MCF 10A (cell line): ENCODE measurements around the gene ADIPOR1. TPM values are rescaled to one million over a fixed set of nuclear protein-coding genes. Genes with fewer than 3 reads are reported as not detected.

Source experiments
- BruUV-seq: library from RNA; stranded (reverse); fragments of 400-500 nt; replicated peaks from 2 replicates; lab custom pipeline; 2021; lab: Mats Ljungman, UMichigan
- CTCF ChIA-PET: fragments of 300-600 bp; sonication (Branson Sonifier 250); formaldehyde crosslinking; extraction: SDS; loops from one replicate; lab custom pipeline; 2021; ENCODE audit warnings: antibody characterized with exemption, inconsistent platforms; lab: Yijun Ruan, JAX
- POLR2A ChIA-PET: fragments of 300-600, 350-650 bp; sonication (Branson Sonifier 250); formaldehyde crosslinking; extraction: SDS; loops from one replicate; lab custom pipeline; 2020; ENCODE audit warnings: antibody characterized with exemption, inconsistent platforms; lab: Yijun Ruan, JAX
- DNase-seq: peaks from one replicate; pipeline ENCODE4 v3.0.0-alpha.2; 2018; ENCODE audit not compliant: unreplicated experiment
- H3K27ac Mint-ChIP-seq: one replicate; pipeline ENCODE4 v1.8.0; 2022; ENCODE audit warnings: mild to moderate bottlenecking, low read depth, mixed read lengths; ENCODE audit not compliant: unreplicated experiment
- H3K27me3 Mint-ChIP-seq: one replicate; pipeline ENCODE4 v1.8.0; 2022; ENCODE audit warnings: mixed read lengths; ENCODE audit not compliant: insufficient read depth, unreplicated experiment
- H3K36me3 Mint-ChIP-seq: one replicate; pipeline ENCODE4 v1.8.0; 2022; ENCODE audit warnings: mild to moderate bottlenecking, moderate library complexity, mixed read lengths; ENCODE audit not compliant: insufficient read depth, unreplicated experiment
- H3K4me1 Mint-ChIP-seq: one replicate; pipeline ENCODE4 v1.8.0; 2022; ENCODE audit warnings: mixed read lengths; ENCODE audit not compliant: insufficient read depth, unreplicated experiment
- H3K4me3 Mint-ChIP-seq: one replicate; pipeline ENCODE4 v1.8.0; 2022; ENCODE audit warnings: mild to moderate bottlenecking, moderate library complexity, mixed read lengths; ENCODE audit not compliant: unreplicated experiment
- H3K9me3 Mint-ChIP-seq: one replicate; pipeline ENCODE4 v1.8.0; 2022; ENCODE audit warnings: mixed read lengths; ENCODE audit not compliant: unreplicated experiment
- intact Hi-C: fragments of 100-400 bp; cut with micrococcal nuclease; formaldehyde crosslinking; loops from 2 replicates; pipeline ENCODE4 v1.14.1; 2022
- total RNA-seq: library from RNA; stranded (reverse); gene quantifications from 2 replicates; pipeline ENCODE4 v1.2.3, GENCODE V29; 2022
- TF ChIP-seq, protein P1 (sequence below): fragments of 200-600 bp; IDR thresholded peaks from one replicate; pipeline ENCODE4 v1.8.0; 2022; ENCODE audit warnings: antibody characterized with exemption, mild to moderate bottlenecking; ENCODE audit not compliant: unreplicated experiment

ADIPOR1 gene
- total RNA-seq, 1 experiment from 2014 or later = 157 TPM

DNA sequence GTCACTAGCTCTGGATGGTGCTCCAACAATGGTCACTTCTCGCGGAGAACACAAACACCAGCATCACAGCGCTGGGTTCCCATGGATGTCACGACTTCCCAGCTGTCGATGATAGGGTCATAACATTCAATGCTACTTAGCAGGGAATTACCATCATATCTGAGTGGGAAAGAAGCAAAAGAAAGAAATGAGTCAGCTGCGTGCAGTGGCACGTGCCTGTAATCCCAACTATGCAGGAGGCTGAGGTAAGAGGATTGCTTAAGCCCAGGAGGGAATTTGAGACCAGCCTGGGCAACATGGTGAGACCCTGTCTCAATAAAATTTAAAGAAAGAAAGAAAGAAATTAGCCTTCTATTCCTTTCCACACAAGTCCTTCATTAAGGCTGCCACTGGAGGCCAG is 65.6 kb downstream of the ADIPOR1 start:
- TF ChIP-seq, protein P1, sequence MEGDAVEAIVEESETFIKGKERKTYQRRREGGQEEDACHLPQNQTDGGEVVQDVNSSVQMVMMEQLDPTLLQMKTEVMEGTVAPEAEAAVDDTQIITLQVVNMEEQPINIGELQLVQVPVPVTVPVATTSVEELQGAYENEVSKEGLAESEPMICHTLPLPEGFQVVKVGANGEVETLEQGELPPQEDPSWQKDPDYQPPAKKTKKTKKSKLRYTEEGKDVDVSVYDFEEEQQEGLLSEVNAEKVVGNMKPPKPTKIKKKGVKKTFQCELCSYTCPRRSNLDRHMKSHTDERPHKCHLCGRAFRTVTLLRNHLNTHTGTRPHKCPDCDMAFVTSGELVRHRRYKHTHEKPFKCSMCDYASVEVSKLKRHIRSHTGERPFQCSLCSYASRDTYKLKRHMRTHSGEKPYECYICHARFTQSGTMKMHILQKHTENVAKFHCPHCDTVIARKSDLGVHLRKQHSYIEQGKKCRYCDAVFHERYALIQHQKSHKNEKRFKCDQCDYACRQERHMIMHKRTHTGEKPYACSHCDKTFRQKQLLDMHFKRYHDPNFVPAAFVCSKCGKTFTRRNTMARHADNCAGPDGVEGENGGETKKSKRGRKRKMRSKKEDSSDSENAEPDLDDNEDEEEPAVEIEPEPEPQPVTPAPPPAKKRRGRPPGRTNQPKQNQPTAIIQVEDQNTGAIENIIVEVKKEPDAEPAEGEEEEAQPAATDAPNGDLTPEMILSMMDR = no peak
- no peaks in the 10 kb centered on the region for H3K9me3 Mint-ChIP-seq
- DNase-seq = peak; percentile 14
- peaks cover 7% of the 10 kb centered on the region for H3K4me1 Mint-ChIP-seq
- no peak overlapping the region for H3K27ac Mint-ChIP-seq
- no TSS peak for BruUV-seq
- no peaks in the 10 kb centered on the region for H3K27me3 Mint-ChIP-seq
- ChIA-PET CTCF (interaction anchor here (0.8 kb wide), 1 partner anchor 135 kb away, joined by 3 read pairs; no protein-coding TSS in a partner anchor), POLR2A (interaction anchor here (0.6 kb wide), 1 partner anchor 12 kb away, joined by 3 read pairs; no protein-coding TSS in a partner anchor)
- peaks cover 77% of the 10 kb centered on the region for H3K36me3 Mint-ChIP-seq
- intact Hi-C loops = no loop called here
- H3K4me3 Mint-ChIP-seq = no peak overlapping the region

Other genes with a start within 250 kb of the ADIPOR1 start
- not detected in 2 replicates for gene SYT2, start 247.9 kb downstream of the ADIPOR1 start, total RNA-seq
- gene KDM5B, start 149.9 kb downstream of the ADIPOR1 start, total RNA-seq = 180 and 203 TPM in 2 replicates
- gene PCAT6, start 147.4 kb downstream of the ADIPOR1 start, total RNA-seq = 3.2 and 5.4 TPM in 2 replicates
- 11.2 and 13.5 TPM in 2 replicates for gene RABIF, start 69.2 kb downstream of the ADIPOR1 start, total RNA-seq
- gene KLHL12, start 31.1 kb downstream of the ADIPOR1 start, total RNA-seq = 51.0 and 59.0 TPM in 2 replicates
- 41.3 and 52.7 TPM in 2 replicates for gene CYB5R1, start 8.9 kb upstream of the ADIPOR1 start, total RNA-seq
- gene TMEM183A, start 49.1 kb upstream of the ADIPOR1 start, total RNA-seq = 104 and 108 TPM in 2 replicates
- gene PPFIA4, start 68.2 kb upstream of the ADIPOR1 start, total RNA-seq = 0.16 and 0.49 TPM in 2 replicates
- not detected in 2 replicates for gene MYOG, start 127.7 kb upstream of the ADIPOR1 start, total RNA-seq
- 0.26 and 0.34 TPM in 2 replicates for gene ADORA1, start 169.4 kb upstream of the ADIPOR1 start, total RNA-seq
- gene MYBPH, start 217.5 kb upstream of the ADIPOR1 start, total RNA-seq = not detected in 2 replicates
- 0.75 and 0.88 TPM in 2 replicates for gene CHI3L1, start 228.4 kb upstream of the ADIPOR1 start, total RNA-seq